WTC11 (cell line): ENCODE results near the gene AOAH. TPM values are rescaled to one million over a fixed set of nuclear protein-coding genes. Genes with fewer than 3 reads are reported as not detected.

ENCODE experiments used
- ATAC-seq: fragments of 200-7000 bp; cut with Tn5 transposase; 2 replicates; pipeline ENCODE4 v1.10.0; 2021; ENCODE audit warnings: mild to moderate bottlenecking, moderate library complexity
- CTCF ChIA-PET: fragments of 300-600 bp; sonication (Branson Sonifier 250); formaldehyde crosslinking; loops from one replicate; lab custom pipeline; 2021; ENCODE audit warnings: antibody characterized with exemption; lab: Charles Lee
- POLR2A ChIA-PET: fragments of 350-600 bp; sonication (Branson Sonifier 250); formaldehyde crosslinking; loops from one replicate; lab custom pipeline; 2021; ENCODE audit warnings: antibody characterized with exemption; lab: Charles Lee
- DNase-seq: peaks from one replicate; pipeline ENCODE4 v3.0.0; 2021; ENCODE audit warnings: low spot score
- H3K27ac Mint-ChIP-seq: 2 replicates; pipeline ENCODE4 v1.8.0; 2021; ENCODE audit warnings: mixed read lengths
- H3K27me3 Mint-ChIP-seq: 2 replicates; pipeline ENCODE4 v1.8.0; 2021; ENCODE audit warnings: low read depth, mild to moderate bottlenecking, moderate library complexity, mixed read lengths
- H3K36me3 Mint-ChIP-seq: 2 replicates; pipeline ENCODE4 v1.8.0; 2021; ENCODE audit warnings: mixed read lengths
- H3K4me1 Mint-ChIP-seq: 2 replicates; pipeline ENCODE4 v1.8.0; 2022; ENCODE audit warnings: mixed read lengths
- H3K4me3 Mint-ChIP-seq: 2 replicates; pipeline ENCODE4 v1.8.0; 2021; ENCODE audit warnings: mild to moderate bottlenecking, moderate library complexity, mixed read lengths
- H3K9me3 Mint-ChIP-seq: 2 replicates; pipeline ENCODE4 v1.8.0; 2021; ENCODE audit warnings: mixed read lengths
- ATF1 ChIP-seq: sonication (generic); formaldehyde crosslinking; IDR thresholded peaks from 2 replicates; pipeline ENCODE4 v1.8.1; 2023; ENCODE audit warnings: mild to moderate bottlenecking, moderate library complexity, missing genetic modification reagents
- E2F4 ChIP-seq: sonication (generic); formaldehyde crosslinking; IDR thresholded peaks from 2 replicates; pipeline ENCODE4 v1.8.1; 2022; ENCODE audit warnings: low read depth, mild to moderate bottlenecking, moderate library complexity, missing genetic modification reagents, borderline replicate concordance
- EMX1 ChIP-seq: fragments of 250-450 bp; sonication (Bioruptor Pico); IDR thresholded peaks from 2 replicates; pipeline ENCODE4 v1.8.0; 2021; ENCODE audit warnings: mild to moderate bottlenecking
- GABPB1 ChIP-seq: sonication (generic); formaldehyde crosslinking; IDR thresholded peaks from 2 replicates; pipeline ENCODE4 v1.8.1; 2023; ENCODE audit warnings: mild to moderate bottlenecking, missing genetic modification reagents
- GRHL2 ChIP-seq: fragments of 250-450 bp; sonication (Bioruptor Pico); IDR thresholded peaks from 2 replicates; pipeline ENCODE4 v1.8.0; 2022; ENCODE audit warnings: mild to moderate bottlenecking, moderate library complexity; ENCODE audit not compliant: insufficient replicate concordance, severe bottlenecking
- GTF2I ChIP-seq: fragments of 250-450 bp; sonication (Bioruptor Pico); conservative IDR thresholded peaks from 2 replicates; pipeline ENCODE4 v1.4.0; 2021; ENCODE audit warnings: mild to moderate bottlenecking
- IRF1 ChIP-seq: sonication (generic); formaldehyde crosslinking; IDR thresholded peaks from 2 replicates; pipeline ENCODE4 v1.8.0; 2023; ENCODE audit warnings: missing genetic modification reagents
- MAX ChIP-seq: sonication (generic); formaldehyde crosslinking; IDR thresholded peaks from 2 replicates; pipeline ENCODE4 v1.8.0; 2022; ENCODE audit warnings: mild to moderate bottlenecking, missing genetic modification reagents
- NFATC4 ChIP-seq: fragments of 250-450 bp; sonication (Bioruptor Pico); IDR thresholded peaks from 2 replicates; pipeline ENCODE4 v1.9.0; 2021; ENCODE audit warnings: mild to moderate bottlenecking
- PREB ChIP-seq: sonication (generic); formaldehyde crosslinking; IDR thresholded peaks from 2 replicates; pipeline ENCODE4 v1.8.1; 2022; ENCODE audit warnings: mild to moderate bottlenecking, missing genetic modification reagents, moderate library complexity, borderline replicate concordance
- PRRX2 ChIP-seq: fragments of 250-450 bp; sonication (Bioruptor Pico); IDR thresholded peaks from 2 replicates; pipeline ENCODE4 v1.8.0; 2021; ENCODE audit warnings: mild to moderate bottlenecking
- RELA ChIP-seq: sonication (generic); formaldehyde crosslinking; IDR thresholded peaks from 2 replicates; pipeline ENCODE4 v1.8.1; 2022; ENCODE audit warnings: missing genetic modification reagents, mild to moderate bottlenecking, borderline replicate concordance
- SMAD3 ChIP-seq: sonication (generic); formaldehyde crosslinking; IDR thresholded peaks from 2 replicates; pipeline ENCODE4 v1.8.0; 2022; ENCODE audit warnings: missing genetic modification reagents, mild to moderate bottlenecking, borderline replicate concordance
- TP53 ChIP-seq: sonication (generic); formaldehyde crosslinking; IDR thresholded peaks from 2 replicates; pipeline ENCODE4 v1.8.1; 2023; ENCODE audit warnings: mild to moderate bottlenecking, missing genetic modification reagents
- ZNF121 ChIP-seq: sonication (generic); formaldehyde crosslinking; IDR thresholded peaks from 2 replicates; pipeline ENCODE4 v1.8.0; 2023; ENCODE audit warnings: missing genetic modification reagents
- ZNF281 ChIP-seq: sonication (generic); formaldehyde crosslinking; IDR thresholded peaks from 2 replicates; pipeline ENCODE4 v1.8.0; 2023; ENCODE audit warnings: mild to moderate bottlenecking, missing genetic modification reagents
- total RNA-seq: library from RNA; stranded (reverse); gene quantifications from 3 replicates; pipeline ENCODE4 v1.2.3, GENCODE V29; 2021
- TF ChIP-seq, protein P1 (sequence below): sonication (generic); formaldehyde crosslinking; IDR thresholded peaks from 2 replicates; pipeline ENCODE4 v1.8.1; 2022; ENCODE audit warnings: mild to moderate bottlenecking, moderate library complexity, missing genetic modification reagents
- TF ChIP-seq, protein P2 (sequence below): fragments of 250-450 bp; sonication (Bioruptor Pico); IDR thresholded peaks from 2 replicates; pipeline ENCODE4 v2.1.2; 2022; ENCODE audit warnings: mild to moderate bottlenecking, moderate library complexity

AOAH gene
- total RNA-seq, 1 experiment from 2014 or later: 0.31 TPM

DNA sequence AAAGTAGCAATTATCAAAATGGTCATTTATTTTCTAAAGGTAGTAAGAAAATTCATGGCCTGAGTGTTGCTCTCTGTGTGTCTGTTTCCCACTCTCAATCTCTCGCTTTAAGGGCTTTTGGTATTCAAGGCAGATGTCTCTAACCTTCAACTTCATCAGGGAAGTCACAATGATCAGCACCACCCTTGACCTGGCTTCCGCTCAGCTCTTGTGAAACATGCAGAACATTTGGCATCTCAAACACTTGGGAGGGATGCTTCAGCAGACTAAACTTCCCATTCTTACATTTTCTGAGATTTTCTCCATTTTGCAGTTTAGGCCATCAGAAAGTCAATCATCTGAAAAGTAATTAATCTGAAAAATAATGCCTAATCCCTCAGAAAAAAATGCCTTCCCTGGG lies 129.8 kb downstream of the AOAH start:
- CTCF ChIA-PET: no interaction called here
- no peak for ATAC-seq

GRCh38 chr7:36591636-36592035 lies 132.7 kb downstream of the AOAH start:
- ATAC-seq: no peak
- Mint-ChIP-seq H3K9me3 (peaks cover 6% of the 10 kb centered on the region), H3K4me3 (no peak overlapping the region), H3K27me3 (no peaks in the 10 kb centered on the region), H3K27ac (no peak overlapping the region), H3K4me1 (peaks cover 17% of the 10 kb centered on the region), H3K36me3 (0 out of 2 replicates have a peak, but pooled peaks cover 4% of the 10 kb centered on the region)
- POLR2A ChIA-PET: no interaction called here
- TF ChIP-seq, protein P1, sequence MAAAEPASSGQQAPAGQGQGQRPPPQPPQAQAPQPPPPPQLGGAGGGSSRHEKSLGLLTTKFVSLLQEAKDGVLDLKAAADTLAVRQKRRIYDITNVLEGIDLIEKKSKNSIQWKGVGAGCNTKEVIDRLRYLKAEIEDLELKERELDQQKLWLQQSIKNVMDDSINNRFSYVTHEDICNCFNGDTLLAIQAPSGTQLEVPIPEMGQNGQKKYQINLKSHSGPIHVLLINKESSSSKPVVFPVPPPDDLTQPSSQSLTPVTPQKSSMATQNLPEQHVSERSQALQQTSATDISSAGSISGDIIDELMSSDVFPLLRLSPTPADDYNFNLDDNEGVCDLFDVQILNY (CRISPR knock-in tag): no peak
- no peak for TF ChIP-seq EMX1 (CRISPR knock-in tag)
- DNase-seq: no peak
- CTCF ChIA-PET: interaction anchor here (1.2 kb wide), 1 partner anchor 79 kb away, joined by 3 read pairs; no protein-coding TSS in a partner anchor

More for the DNA sequence above, 129.8 kb downstream of the AOAH start:
- H3K27me3 Mint-ChIP-seq: no peaks in the 10 kb centered on the region
- POLR2A ChIA-PET: no interaction called here
- no peak overlapping the region for H3K27ac Mint-ChIP-seq
- 0 out of 2 replicates have a peak, but pooled peaks cover 4% of the 10 kb centered on the region for H3K36me3 Mint-ChIP-seq
- no peak overlapping the region for H3K4me3 Mint-ChIP-seq
- no peak for DNase-seq
- TF ChIP-seq PRRX2 (CRISPR knock-in tag) (no peak), ZNF281 (CRISPR knock-in tag) (no peak), PREB (CRISPR knock-in tag) (no peak), TP53 (CRISPR knock-in tag) (no peak), RELA (CRISPR knock-in tag) (no peak), ZNF121 (CRISPR knock-in tag) (no peak), SMAD3 (CRISPR knock-in tag) (no peak), E2F4 (no peak), IRF1 (CRISPR knock-in tag) (no peak), GRHL2 (CRISPR knock-in tag) (no peak)
- peaks cover 17% of the 10 kb centered on the region for H3K4me1 Mint-ChIP-seq
- H3K9me3 Mint-ChIP-seq: peaks cover 6% of the 10 kb centered on the region

DNA sequence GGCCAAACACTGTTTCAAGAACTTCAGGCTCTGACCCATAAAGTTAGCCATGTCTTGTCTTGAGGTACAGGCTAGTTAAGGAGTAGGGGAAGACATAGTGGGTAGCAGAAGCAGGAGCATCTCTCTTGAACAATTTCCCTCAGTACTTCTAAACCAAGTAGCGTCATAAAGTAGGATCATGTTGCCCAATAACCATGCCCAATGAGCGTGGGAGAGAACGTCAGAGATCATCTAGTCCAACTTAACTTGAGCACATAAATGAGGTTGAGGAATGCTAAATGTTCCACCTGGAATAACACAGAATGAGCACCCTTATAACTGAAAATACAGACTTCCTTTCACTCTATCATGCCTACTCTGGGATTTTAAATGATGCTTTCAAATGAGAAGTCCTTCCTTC lies 134.9 kb downstream of the AOAH start:
- TF ChIP-seq GTF2I (CRISPR knock-in tag): no peak
- no peak for TF ChIP-seq NFATC4 (CRISPR knock-in tag)
- TF ChIP-seq ATF1 (CRISPR knock-in tag): no peak
- no peak for TF ChIP-seq GABPB1 (CRISPR knock-in tag)
- no peak for TF ChIP-seq SMAD3 (CRISPR knock-in tag)
- TF ChIP-seq, protein P2, sequence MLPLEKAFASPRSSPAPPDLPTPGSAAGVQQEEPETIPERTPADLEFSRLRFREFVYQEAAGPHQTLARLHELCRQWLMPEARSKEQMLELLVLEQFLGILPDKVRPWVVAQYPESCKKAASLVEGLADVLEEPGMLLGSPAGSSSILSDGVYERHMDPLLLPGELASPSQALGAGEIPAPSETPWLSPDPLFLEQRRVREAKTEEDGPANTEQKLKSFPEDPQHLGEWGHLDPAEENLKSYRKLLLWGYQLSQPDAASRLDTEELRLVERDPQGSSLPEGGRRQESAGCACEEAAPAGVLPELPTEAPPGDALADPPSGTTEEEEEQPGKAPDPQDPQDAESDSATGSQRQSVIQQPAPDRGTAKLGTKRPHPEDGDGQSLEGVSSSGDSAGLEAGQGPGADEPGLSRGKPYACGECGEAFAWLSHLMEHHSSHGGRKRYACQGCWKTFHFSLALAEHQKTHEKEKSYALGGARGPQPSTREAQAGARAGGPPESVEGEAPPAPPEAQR: no peak
- no peak for TF ChIP-seq MAX (CRISPR knock-in tag)
- TF ChIP-seq, all 79 proteins: peak for 0
- Mint-ChIP-seq H3K27ac (no peak overlapping the region), H3K4me3 (no peak overlapping the region), H3K36me3 (0 out of 2 replicates have a peak, but pooled peaks cover 4% of the 10 kb centered on the region), H3K9me3 (peaks cover 6% of the 10 kb centered on the region), H3K4me1 (peaks cover 6% of the 10 kb centered on the region; the same call in 1 of the 2 replicates), H3K27me3 (no peaks in the 10 kb centered on the region)
- ATAC-seq (no peak), DNase-seq (no peak)
- ChIA-PET POLR2A (no interaction called here), CTCF (no interaction called here)
